Activated CD4-positive, alpha-beta T cell treated with anti-CD3 and anti-CD28 coated beads, Interleukin-2, amount 10 ng/mL, durations not matched to agents 24 days and 14 days (primary cell): ENCODE measurements around the gene SMPX. TPM values are rescaled to one million over a fixed set of nuclear protein-coding genes. Genes with fewer than 3 reads are reported as not detected.

Experiments used
- DNase-seq: peaks from one replicate; pipeline ENCODE4 v3.0.0; 2022
- H3K27ac Mint-ChIP-seq: one replicate; pipeline ENCODE4 v1.8.0; 2022; ENCODE audit warnings: mild to moderate bottlenecking, mixed read lengths
- H3K27me3 Mint-ChIP-seq: one replicate; pipeline ENCODE4 v1.8.0; 2022; ENCODE audit warnings: mixed read lengths
- H3K36me3 Mint-ChIP-seq: one replicate; pipeline ENCODE4 v1.8.0; 2022; ENCODE audit warnings: low read depth, mild to moderate bottlenecking, mixed read lengths
- H3K4me1 Mint-ChIP-seq: one replicate; pipeline ENCODE4 v1.8.0; 2021; ENCODE audit warnings: mixed read lengths
- H3K4me3 Mint-ChIP-seq: one replicate; pipeline ENCODE4 v1.8.0; 2022; ENCODE audit warnings: mild to moderate bottlenecking, moderate library complexity, mixed read lengths
- H3K9me3 Mint-ChIP-seq: one replicate; pipeline ENCODE4 v1.8.0; 2021; ENCODE audit warnings: mixed read lengths
- intact Hi-C: fragments of 100-400 bp; cut with micrococcal nuclease; formaldehyde crosslinking; loops from one replicate; pipeline ENCODE4 v1.15.1; 2023
- total RNA-seq: library from RNA; stranded (reverse); gene quantifications from 2 replicates; pipeline ENCODE4 v1.2.3, GENCODE V29; 2022

The SMPX gene
- total RNA-seq, 1 donor from 2014 or later: not detected

DNA sequence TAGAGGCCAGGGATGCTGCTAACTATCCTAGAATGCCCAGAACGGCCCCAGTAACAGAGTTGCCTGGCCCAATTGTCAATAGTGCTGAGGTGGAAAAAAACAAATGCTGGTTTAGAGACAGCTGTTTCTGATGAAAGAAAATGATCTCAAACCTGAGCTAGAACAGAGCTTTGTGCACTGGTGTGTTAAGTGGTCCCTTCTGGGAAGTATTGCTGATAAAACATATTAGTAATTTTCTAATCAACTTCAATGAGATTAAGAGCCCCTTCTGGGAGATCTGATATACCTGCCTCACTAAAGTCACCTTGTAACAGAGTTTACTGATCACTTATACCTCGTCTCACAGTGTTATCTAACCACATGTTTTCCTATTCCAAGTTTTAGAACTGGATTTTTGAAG lies 42.1 kb downstream of the SMPX start:
- Mint-ChIP-seq H3K27ac (no peak overlapping the region), H3K36me3 (no peaks in the 10 kb centered on the region), H3K9me3 (no peaks in the 10 kb centered on the region), H3K27me3 (no peaks in the 10 kb centered on the region), H3K4me1 (no peaks in the 10 kb centered on the region), H3K4me3 (no peak overlapping the region)
- no peak for DNase-seq
- intact Hi-C loops: no loop called here

GRCh38 chrX:21715337-21715736 lies 42.6 kb downstream of the SMPX start:
- Mint-ChIP-seq H3K9me3 (no peaks in the 10 kb centered on the region), H3K27me3 (no peaks in the 10 kb centered on the region), H3K27ac (no peak overlapping the region), H3K4me3 (no peak overlapping the region), H3K36me3 (no peaks in the 10 kb centered on the region), H3K4me1 (no peaks in the 10 kb centered on the region)
- intact Hi-C loops: no loop called here
- DNase-seq: no peak

GRCh38 chrX:21711848-21712197 lies 46.1 kb downstream of the SMPX start:
- Mint-ChIP-seq H3K9me3 (no peaks in the 10 kb centered on the region), H3K27ac (no peak overlapping the region), H3K27me3 (no peaks in the 10 kb centered on the region), H3K4me3 (no peak overlapping the region), H3K36me3 (no peaks in the 10 kb centered on the region), H3K4me1 (no peaks in the 10 kb centered on the region)
- no peak for DNase-seq
- intact Hi-C loops: no loop called here

- Mint-ChIP-seq H3K4me1 (no peaks in the 10 kb centered on the region), H3K27ac (no peak overlapping the region), H3K36me3 (no peaks in the 10 kb centered on the region), H3K4me3 (no peak overlapping the region), H3K27me3 (no peaks in the 10 kb centered on the region), H3K9me3 (no peaks in the 10 kb centered on the region)
- no peak for DNase-seq
- intact Hi-C loops: no loop called here
Observed at GRCh38 chrX:21711129-21711847, 46.6 kb downstream of the SMPX start.

DNA sequence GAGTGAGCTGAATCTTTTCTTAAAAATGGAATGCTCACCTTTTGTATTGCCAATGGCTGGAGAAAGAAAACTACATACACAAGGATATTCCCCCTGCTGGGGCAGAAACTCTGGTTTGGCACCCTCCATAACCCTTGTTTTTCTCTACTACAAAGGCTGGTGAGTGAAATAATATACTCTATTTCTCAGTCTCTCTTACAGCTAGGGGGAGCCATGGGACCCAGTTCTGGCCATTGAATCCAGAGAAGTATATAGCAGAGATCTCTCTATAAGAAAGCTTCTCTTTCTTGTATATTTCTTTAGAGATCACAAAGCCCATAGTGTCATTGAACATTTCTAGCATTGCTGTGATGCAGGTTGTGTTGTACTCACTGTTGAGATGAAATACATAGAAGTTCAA lies 49.8 kb downstream of the SMPX start:
- no peaks in the 10 kb centered on the region for H3K9me3 Mint-ChIP-seq
- no peak overlapping the region for H3K4me3 Mint-ChIP-seq
- no peak for DNase-seq
- no peak overlapping the region for H3K27ac Mint-ChIP-seq
- intact Hi-C loops: no loop called here
- H3K27me3 Mint-ChIP-seq: no peaks in the 10 kb centered on the region
- no peaks in the 10 kb centered on the region for H3K36me3 Mint-ChIP-seq
- H3K4me1 Mint-ChIP-seq: no peaks in the 10 kb centered on the region

- Mint-ChIP-seq H3K36me3 (no peaks in the 10 kb centered on the region), H3K27me3 (no peaks in the 10 kb centered on the region), H3K4me1 (no peaks in the 10 kb centered on the region), H3K9me3 (no peaks in the 10 kb centered on the region), H3K27ac (no peak overlapping the region), H3K4me3 (no peak overlapping the region)
- no peak for DNase-seq
- intact Hi-C loops: no loop called here
Observed at GRCh38 chrX:21705225-21705624, 52.7 kb downstream of the SMPX start.

DNA sequence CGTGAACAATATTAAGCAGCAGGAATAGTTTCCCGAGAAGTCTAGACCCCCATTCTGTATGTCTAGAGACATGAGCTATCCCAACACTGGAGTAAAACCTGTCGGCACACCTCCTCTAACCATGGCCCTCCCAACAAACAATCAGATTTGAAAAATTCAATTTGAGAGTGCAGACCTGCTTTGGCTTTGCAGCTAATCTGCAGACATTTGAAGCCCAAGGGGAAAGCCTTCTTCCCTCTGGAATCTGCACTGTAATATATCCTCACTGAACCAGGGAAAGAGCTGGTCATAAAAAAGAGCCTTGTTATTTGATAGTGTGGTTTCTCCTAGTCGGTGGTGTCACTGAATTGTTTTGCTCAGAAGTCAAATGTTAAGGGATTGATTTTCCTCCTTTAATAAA lies 55.2 kb downstream of the SMPX start:
- intact Hi-C loops: no loop called here
- no peak overlapping the region for H3K4me3 Mint-ChIP-seq
- H3K36me3 Mint-ChIP-seq: no peaks in the 10 kb centered on the region
- H3K9me3 Mint-ChIP-seq: peaks cover 2% of the 10 kb centered on the region
- H3K27me3 Mint-ChIP-seq: no peaks in the 10 kb centered on the region
- no peak overlapping the region for H3K27ac Mint-ChIP-seq
- DNase-seq: no peak
- H3K4me1 Mint-ChIP-seq: no peaks in the 10 kb centered on the region

DNA sequence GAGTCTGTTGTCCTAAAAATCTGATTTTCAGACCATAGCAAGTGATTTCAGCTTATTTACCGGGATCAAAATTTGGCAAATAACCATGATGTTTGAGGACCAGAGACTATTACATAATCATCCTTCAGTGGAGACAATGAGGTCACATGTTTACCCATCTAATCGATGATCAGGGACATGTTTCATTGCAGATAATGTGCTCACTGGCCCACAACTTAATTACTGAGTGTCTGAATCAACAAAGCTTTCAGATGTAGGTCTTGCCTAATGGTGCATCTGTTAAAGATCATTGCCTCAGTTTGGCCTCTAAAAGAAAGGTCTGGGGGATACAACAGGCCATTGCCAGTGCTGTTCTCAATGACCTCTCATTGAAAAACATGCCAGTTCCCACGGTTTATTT lies 56.9 kb downstream of the SMPX start:
- intact Hi-C loops: no loop called here
- Mint-ChIP-seq H3K27ac (no peak overlapping the region), H3K9me3 (peaks cover 2% of the 10 kb centered on the region), H3K27me3 (no peaks in the 10 kb centered on the region), H3K4me3 (no peak overlapping the region), H3K4me1 (no peaks in the 10 kb centered on the region), H3K36me3 (no peaks in the 10 kb centered on the region)
- DNase-seq: no peak

- DNase-seq: no peak
- no peaks in the 10 kb centered on the region for H3K4me1 Mint-ChIP-seq
- intact Hi-C loops: no loop called here
Observed at GRCh38 chrX:21700275-21700674, 57.6 kb downstream of the SMPX start.

GRCh38 chrX:21699136-21699535 lies 58.8 kb downstream of the SMPX start:
- no peak for DNase-seq
- Mint-ChIP-seq H3K36me3 (no peaks in the 10 kb centered on the region), H3K27ac (no peak overlapping the region), H3K4me3 (no peak overlapping the region), H3K27me3 (no peaks in the 10 kb centered on the region), H3K4me1 (no peaks in the 10 kb centered on the region), H3K9me3 (peaks cover 2% of the 10 kb centered on the region)
- intact Hi-C loops: no loop called here

More at GRCh38 chrX:21700275-21700674, 57.6 kb downstream of the SMPX start:
- Mint-ChIP-seq H3K36me3 (no peaks in the 10 kb centered on the region), H3K9me3 (peaks cover 2% of the 10 kb centered on the region), H3K27me3 (no peaks in the 10 kb centered on the region), H3K4me3 (no peak overlapping the region), H3K27ac (no peak overlapping the region)

- Mint-ChIP-seq H3K36me3 (no peaks in the 10 kb centered on the region), H3K9me3 (peaks cover 2% of the 10 kb centered on the region), H3K4me3 (no peak overlapping the region), H3K27ac (no peak overlapping the region), H3K4me1 (no peaks in the 10 kb centered on the region), H3K27me3 (no peaks in the 10 kb centered on the region)
- intact Hi-C loops: no loop called here
- DNase-seq: no peak
Observed at GRCh38 chrX:21698272-21698671, 59.6 kb downstream of the SMPX start.

- no peak overlapping the region for H3K4me3 Mint-ChIP-seq
- no peaks in the 10 kb centered on the region for H3K27me3 Mint-ChIP-seq
- H3K36me3 Mint-ChIP-seq: no peaks in the 10 kb centered on the region
- DNase-seq: no peak
- no peak overlapping the region for H3K27ac Mint-ChIP-seq
- intact Hi-C loops: no loop called here
- no peaks in the 10 kb centered on the region for H3K9me3 Mint-ChIP-seq
- H3K4me1 Mint-ChIP-seq: no peaks in the 10 kb centered on the region
Observed at GRCh38 chrX:21691512-21692018, 66.4 kb downstream of the SMPX start.

DNA sequence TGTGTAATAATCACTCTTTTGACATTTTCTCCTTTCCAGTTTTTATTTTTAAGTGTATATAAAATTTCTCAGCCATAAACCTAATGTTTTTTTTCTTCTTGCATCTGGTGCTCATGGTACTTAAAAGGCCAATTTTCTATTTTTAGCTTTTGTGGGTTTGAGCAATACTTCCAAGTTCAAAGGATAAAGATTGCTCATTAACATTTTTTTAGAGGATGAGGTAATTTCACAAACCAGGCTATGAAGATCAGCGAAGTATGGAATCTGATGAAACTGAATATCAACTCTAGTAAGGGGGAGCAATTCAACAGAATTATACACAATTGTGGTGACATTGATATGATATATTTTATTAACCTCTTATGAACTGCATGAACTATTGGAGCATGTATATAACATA lies 74.0 kb downstream of the SMPX start:
- H3K4me1 Mint-ChIP-seq: no peaks in the 10 kb centered on the region
- no peaks in the 10 kb centered on the region for H3K9me3 Mint-ChIP-seq
- H3K27me3 Mint-ChIP-seq: no peaks in the 10 kb centered on the region
- H3K36me3 Mint-ChIP-seq: no peaks in the 10 kb centered on the region
- DNase-seq: no peak
- intact Hi-C loops: no loop called here
- H3K27ac Mint-ChIP-seq: no peak overlapping the region
- H3K4me3 Mint-ChIP-seq: no peak overlapping the region

DNA sequence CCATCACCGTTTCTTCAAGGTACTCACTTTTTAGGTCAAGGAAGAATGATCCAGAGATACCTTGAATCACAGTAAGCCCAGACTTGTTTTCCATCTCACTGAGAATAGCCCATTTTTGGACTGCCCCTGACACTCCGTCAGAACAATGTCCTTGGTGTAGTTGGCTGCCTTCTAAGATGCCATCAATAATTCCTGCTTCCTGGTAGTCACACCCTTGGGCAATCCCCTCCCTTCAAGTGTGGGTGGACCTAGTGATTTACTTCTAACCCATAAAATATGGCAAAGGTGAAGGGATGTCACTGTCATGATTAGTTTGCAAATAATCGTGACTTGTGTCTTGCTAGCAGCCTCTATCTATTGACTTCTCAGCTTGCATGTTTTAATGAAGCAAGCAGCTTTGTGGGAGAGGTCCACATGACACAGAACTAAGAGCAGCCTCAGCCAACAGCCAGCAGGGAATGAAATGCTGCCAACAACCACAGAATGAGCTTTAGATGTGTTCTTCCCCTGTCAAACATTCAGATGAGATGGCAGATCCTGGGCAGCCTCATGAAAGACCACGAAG lies 79.8 kb downstream of the SMPX start:
- Mint-ChIP-seq H3K4me1 (no peaks in the 10 kb centered on the region), H3K4me3 (no peak overlapping the region), H3K27me3 (peaks cover 4% of the 10 kb centered on the region), H3K27ac (no peak overlapping the region), H3K36me3 (no peaks in the 10 kb centered on the region), H3K9me3 (no peaks in the 10 kb centered on the region)
- DNase-seq: no peak
- intact Hi-C loops: no loop called here

- Mint-ChIP-seq H3K4me3 (no peak overlapping the region), H3K4me1 (no peaks in the 10 kb centered on the region), H3K36me3 (no peaks in the 10 kb centered on the region), H3K9me3 (no peaks in the 10 kb centered on the region), H3K27me3 (peaks cover 4% of the 10 kb centered on the region), H3K27ac (no peak overlapping the region)
- no peak for DNase-seq
- intact Hi-C loops: no loop called here
Observed at GRCh38 chrX:21675931-21676330, 82.0 kb downstream of the SMPX start.
